NCI-H2171 (cell line): ENCODE measurements around the gene POC1B.

Source experiments
- DNase-seq: peaks from one replicate; lab custom pipeline; 2025; lab: John Stamatoyannopoulos, UW

Gene POC1B

DNA sequence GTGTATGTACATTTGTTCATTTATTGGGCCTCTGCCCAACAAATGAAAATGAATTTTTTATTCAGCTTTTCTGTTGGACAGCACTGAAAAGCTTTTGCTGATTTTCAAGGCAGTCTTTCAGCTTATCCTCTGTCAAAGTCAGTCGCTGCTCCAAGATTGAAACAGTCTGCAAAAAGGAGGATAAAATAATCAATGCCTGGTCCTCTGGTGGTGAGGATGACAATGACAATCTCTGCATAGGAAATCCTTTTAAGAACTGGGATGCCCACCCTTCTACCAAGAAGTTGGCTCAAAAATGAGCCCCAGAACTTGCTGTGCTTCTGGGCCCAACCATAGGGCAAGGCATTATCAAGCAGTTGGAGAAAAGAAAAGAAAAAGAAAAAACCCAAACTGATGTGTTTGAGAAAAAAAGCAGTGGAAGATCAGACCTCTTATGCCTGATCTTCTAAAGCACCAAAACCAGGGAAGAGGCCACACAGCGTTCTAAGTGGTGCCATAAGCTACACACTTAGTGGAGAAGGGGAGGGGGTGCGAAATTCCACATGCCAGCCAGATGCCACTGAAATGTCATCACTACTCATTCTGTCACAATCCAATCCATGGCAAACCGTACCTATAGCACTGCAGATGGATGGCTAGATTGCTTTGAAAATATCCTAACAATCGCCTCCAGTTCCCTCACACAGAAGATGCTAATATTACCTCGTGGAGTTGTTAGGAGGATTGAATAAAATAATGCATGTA lies 104.6 kb downstream of the POC1B start:
- no peak for DNase-seq

DNA sequence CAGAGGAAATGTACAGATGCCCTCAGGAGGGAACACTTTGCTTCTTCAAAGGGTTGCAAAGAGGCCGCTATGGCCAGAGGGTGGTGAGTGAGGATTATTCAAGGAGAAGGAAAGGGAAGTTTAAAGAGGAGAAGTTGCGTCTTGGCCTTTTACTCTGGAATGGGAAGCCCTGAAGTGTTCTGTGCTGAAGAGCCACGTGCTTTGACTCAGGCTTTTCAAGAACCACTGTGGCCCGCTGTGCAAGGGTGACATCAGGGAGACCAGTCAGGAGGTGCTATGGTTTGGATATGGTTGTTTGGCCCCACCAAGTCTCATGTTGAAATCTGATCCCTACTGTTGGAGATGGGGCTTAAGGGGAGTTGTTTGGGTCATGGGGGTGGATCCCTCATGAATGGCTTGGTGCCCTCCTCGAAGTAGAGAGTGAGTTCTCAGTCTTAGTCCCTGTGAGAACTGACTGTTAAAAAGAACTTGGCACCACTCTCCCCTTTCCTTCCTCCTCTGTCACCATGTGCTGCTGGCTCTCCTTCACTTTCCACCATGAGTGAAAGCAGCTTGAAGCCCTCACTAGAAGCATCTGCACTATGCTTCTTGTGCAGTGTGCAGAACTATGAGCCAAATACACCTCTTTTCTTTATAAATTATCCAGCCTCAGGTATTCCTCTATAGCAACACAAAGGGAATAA lies 107.5 kb downstream of the POC1B start:
- DNase-seq: no peak

GRCh38 chr12:89417246-89417977 lies 108.4 kb downstream of the POC1B start:
- DNase-seq: no peak

GRCh38 chr12:89416049-89416792 lies 109.6 kb downstream of the POC1B start:
- no peak for DNase-seq

- no peak for DNase-seq
These were observed 111.0 kb downstream of the POC1B start for GRCh38 chr12:89414851-89415250.

GRCh38 chr12:89414322-89414721 lies 111.5 kb downstream of the POC1B start:
- DNase-seq: no peak

DNA sequence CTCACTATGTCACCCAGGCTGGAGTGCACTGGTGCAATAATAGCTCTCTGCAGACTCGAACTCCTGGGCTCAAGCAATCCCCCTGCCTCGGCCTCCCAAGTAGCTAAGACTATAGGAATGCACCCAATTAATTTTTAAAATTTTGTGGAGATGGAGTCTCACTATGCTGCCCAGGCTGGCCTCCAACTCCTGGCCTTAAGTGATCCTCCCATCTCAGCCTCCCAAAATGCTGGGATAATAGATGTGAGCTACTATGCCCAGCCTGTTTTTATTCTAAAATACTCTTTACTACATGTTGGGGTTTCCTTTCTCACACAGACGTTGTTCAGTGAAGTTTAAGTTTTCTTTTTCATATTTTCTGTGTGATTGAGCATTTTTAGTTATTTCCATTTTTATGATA lies 112.6 kb downstream of the POC1B start:
- DNase-seq: no peak

DNA sequence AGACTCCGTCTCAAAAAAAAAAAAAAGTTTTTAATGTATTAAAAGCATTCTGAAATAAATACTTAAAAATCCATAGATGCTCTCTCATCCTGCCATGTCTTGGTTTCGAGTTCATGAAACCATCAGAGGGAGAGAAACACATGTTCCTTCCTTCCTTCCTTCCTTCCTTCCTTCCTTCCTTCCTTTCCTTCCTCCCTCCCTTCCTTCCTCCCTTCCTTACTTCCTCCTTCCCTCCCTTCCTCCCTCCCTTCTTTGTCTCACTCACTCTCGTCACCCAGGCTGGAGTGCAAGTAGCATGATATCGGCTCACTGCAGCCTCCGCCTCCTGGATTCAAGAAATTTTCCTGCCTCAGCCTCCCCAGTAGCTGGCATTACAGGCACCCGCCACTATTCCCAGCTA lies 113.2 kb downstream of the POC1B start:
- no peak for DNase-seq

GRCh38 chr12:89411846-89412245 lies 114.0 kb downstream of the POC1B start:
- no peak for DNase-seq

DNA sequence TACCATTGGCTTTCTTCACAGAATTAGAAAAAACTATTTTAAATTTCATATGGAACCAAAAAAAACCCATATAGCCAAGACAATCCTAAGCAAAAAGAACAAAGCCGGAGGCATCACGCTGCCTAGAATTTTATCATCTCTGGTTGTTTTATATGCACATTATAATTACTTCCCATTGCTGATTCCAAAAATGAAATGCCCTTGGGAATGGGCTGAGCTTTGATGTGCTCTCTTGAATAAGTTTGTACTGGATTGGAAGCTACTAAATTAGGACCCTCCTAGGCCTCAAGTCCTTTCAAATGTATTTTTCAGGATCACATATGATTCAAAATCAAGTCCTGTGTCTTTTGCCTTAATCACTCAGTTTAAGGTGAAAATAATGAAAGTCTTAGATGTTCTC lies 114.6 kb downstream of the POC1B start:
- no peak for DNase-seq

DNA sequence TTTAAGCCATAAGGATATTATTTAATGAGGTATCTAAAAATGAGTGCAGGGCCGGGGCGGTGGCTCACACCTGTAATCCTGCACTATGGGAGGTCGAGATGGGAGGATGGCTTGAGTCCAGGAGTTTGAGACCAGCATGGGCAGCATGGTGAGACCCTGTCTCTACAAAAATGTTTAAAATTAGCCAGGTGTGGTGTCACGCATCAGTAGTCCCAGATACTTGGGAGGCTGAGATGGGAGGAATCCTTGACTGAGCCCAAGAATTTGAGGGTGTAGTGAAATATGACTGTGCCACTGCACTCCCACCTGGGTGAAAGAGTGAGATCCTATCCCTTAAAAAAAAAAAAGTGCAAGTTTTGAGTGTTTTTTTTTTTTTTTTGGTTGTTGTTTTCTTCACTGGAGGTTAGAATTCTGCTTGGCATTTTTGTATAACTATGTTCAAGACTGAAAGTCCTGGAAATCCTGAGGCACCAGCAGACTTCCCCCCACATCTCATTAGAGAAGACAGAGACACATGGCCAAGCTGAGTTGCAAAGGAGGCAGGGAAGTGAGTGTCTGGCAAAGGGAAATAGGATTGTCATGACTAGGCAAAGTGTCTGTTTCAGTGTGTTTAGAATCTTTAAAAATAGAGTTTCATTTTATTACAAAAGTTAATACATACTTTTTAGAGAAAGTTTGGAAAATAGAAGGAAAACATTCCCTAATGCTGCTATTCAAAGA lies 120.1 kb downstream of the POC1B start:
- no peak for DNase-seq

- no peak for DNase-seq
These were observed 124.3 kb downstream of the POC1B start for GRCh38 chr12:89401433-89402058.

DNA sequence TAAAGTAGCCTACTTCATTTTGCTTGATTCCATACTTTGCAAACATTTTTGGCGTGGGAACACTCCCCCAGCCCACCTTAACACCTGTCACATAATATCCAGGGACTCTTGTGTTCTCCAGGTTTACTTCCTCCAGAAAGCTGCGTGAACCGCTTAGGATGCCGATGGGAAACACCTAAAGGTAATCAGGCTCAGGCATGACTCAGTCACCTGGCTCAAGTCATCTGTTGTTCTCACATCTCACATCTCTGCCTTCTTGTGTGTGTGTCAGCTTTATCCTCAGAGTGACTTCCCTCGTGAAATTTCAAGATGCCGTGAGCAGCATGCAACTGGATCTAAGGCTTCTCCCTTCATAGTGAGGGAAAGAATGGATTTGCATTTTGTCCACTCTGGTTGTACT lies 125.4 kb downstream of the POC1B start:
- DNase-seq: no peak

DNA sequence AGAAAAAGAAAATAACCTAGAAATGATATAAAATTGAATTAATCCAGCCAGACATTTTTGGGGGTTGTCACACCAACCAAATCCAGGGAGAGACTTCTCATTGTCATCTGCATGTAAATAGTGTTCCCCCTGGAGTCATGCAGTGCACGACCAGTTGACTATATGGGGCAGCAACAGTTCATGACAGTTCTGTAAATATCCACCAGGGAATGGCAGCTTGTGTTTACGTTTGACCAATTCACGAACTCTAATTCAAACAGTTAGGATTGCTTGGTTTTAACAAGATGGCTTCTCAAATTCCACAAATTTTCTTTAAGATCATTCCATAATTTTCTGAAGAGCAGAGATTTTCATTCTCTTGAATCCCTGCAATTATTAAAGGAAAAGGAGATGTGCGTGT lies 130.1 kb downstream of the POC1B start:
- no peak for DNase-seq

DNA sequence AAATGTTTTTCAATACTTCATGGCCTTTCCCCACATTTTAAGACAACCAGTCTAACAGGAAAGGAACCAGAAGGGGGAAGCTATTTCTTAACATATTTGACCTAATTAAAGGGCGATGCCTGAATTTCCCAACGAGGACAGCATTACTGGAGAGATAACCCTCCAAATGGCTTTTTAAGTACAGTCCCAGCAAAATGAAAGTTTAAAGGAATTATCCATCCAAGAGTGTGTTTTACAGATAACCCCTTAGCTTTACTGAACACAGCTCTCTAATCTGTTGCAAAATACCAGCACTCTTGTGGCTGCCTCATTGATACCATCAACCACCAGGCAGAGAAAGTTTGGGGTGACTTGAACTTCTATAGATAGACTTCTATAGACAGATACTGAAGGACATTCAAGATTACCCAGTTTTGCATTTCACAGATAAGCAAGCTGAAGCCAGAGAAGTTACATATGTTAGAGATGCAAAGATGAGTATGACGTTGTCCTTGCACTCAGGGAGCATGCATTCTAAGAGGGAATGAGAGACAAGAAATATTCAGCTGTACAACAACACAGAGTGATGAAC lies 132.2 kb downstream of the POC1B start:
- DNase-seq: no peak

DNA sequence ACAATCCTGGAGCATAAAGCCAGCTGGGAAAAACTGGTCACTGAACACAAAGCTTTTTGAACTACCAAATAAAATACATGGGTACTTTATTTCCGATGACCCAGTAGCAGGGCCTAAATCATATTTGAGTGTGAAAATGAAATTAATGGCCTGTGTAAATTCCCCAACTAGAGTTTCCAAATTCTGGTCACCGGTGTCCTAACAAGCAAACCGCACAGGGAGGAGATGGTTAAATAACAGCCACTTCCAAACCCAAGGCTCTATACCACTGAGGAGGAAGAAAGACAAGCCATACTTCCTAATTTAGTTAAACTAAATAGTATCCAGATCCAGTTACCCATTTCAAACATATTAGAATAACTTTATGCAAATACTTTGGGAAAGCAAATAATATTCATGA lies 133.5 kb downstream of the POC1B start:
- DNase-seq: no peak

GRCh38 chr12:89391726-89392336 lies 134.0 kb downstream of the POC1B start:
- DNase-seq: no peak

DNA sequence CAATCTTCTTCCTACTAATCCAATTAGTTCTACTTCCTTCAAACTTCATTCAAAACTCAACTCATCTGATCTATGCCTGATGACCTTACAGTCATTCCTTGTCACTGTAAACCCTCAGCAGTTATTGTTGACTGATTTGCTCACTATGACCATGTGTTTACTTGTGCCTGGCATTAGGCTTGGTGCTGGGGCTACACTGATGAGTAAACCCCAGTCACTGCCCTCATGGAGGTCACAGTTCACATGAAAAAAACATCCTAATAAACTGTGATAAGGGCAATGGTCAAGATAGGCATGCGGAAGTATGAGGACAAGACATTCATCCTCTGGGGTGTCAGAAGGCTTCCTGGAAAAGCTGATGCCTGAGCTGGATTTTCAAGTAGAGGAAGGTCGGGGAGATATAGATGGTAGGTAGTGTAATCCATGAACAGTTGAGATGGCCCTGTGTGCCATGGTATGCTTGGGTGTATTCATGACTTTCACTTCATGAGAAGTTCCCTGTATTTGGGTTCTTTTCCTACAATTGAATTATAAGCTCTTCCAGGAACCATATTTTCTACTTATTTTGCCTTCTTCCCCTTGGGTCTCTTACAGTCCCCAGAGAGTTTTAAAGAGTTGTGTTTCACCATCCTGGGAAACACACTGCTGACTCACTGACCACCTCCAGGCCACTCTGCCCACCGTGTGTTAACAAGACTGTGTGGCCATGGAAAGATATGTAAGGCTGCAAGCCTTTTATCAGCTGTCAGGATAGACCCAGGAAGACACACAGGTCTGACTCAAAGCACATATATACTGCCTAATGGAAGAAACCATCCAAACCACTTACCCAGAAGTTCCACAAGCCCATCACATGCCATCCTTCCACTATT lies 134.8 kb downstream of the POC1B start:
- DNase-seq: no peak
